ENCODE measurements around the gene SERPINB6.

GRCh38 chr6:2986722-2987221 lies 15.4 kb upstream of the SERPINB6 start:
- no peak for TF ChIP-seq CTCF (conservative IDR thresholded peaks at IDR 0.05; ENCODE audit: low read length)
- no peak for TF ChIP-seq EZH2phosphoT487 (IDR thresholded peaks at IDR 0.05; ENCODE audit: borderline replicate concordance, low read depth, low read length)

All from OCI-LY7 (cell line).